BJ (cell line): Measurements from ENCODE around the gene TMEM52B. TPM values are rescaled to one million over a fixed set of nuclear protein-coding genes. Genes with fewer than 3 reads are reported as not detected.
"Not testable (repeated sequence)": the region's sequence is repeated elsewhere in the genome, so short reads cannot be mapped to it uniquely, and the experiment has no call there.

ENCODE experiments used
- CTCF ChIA-PET: fragments of 350-600 bp; formaldehyde crosslinking; extraction: SDS; loops from one replicate; lab custom pipeline; 2021; ENCODE audit warnings: antibody characterized with exemption, inconsistent platforms; lab: Yijun Ruan, JAX
- POLR2A ChIA-PET: fragments of 300-600 bp; sonication (Branson Sonifier 250); formaldehyde crosslinking; extraction: SDS; loops from one replicate; lab custom pipeline; 2021; ENCODE audit warnings: antibody characterized with exemption; lab: Charles Lee
- DNase-seq: peaks from one replicate; pipeline ENCODE4 v3.0.0-alpha.2; 2011; ENCODE audit warnings: low read depth
- H3K27me3 ChIP-seq: 2 replicates; pipeline ENCODE4 v1.6.0; 2011; ENCODE audit warnings: low read length; ENCODE audit not compliant: control insufficient read depth, insufficient read depth
- H3K36me3 ChIP-seq: 2 replicates; pipeline ENCODE4 v1.5.1; 2011; ENCODE audit warnings: low read length; ENCODE audit not compliant: control insufficient read depth, insufficient read depth
- H3K4me3 ChIP-seq: 2 replicates; pipeline ENCODE4 v1.5.1; 2011; ENCODE audit warnings: low read depth, mild to moderate bottlenecking, control low read depth, low read length
- polyA plus RNA-seq: library from polyadenylated mRNA; depleted of rRNA; stranded (reverse); fragments of >200 nt; gene quantifications from 2 replicates; pipeline ENCODE4 v1.2.3, GENCODE V29; 2011
- TF ChIP-seq, protein P1 (sequence below): IDR thresholded peaks from 2 replicates; pipeline ENCODE4 v1.5.1; 2011; ENCODE audit warnings: low read depth, mild to moderate bottlenecking, control low read depth, inconsistent platforms, low read length, moderate library complexity; ENCODE audit not compliant: insufficient read depth

The TMEM52B gene
- polyA plus RNA-seq, 1 experiment: 0.85 TPM

DNA sequence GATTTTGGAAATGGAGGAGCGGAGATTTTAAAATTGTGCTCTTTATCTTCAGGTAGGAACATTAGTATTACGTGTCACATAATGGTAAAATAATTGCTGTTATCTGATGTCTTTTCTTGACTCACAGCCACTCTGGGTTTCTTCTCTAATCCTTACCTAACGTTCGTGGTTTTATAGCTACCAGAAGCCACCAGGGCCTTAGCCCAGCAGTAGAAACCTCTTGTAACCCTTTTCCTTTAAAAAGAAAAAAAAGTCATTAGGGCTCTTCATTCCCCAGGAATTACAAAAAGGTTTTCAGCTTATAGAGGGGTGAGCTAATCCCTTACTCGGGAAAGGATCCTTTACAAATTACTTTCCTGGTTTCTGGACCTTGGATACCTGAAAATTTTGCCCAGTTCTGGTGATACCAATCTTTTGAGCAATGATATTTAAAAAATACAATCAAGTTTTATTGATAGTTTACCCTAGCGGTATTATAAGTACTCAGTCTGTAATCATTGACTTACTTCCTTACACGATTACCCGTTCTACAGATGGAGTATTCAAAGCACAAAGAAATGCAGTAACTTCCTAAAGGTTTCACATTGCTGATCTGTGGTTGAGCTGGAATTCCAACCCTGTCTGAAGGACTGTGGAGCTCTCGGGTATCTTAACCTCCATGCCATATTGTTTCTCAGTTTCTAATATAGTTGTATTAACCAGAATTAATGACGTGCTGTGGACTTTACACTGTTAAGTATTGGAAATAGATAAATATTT is 35.5 kb downstream of the TMEM52B start:
- DNase-seq: no peak
- ChIA-PET CTCF (interaction anchor here (0.6 to 3.0 kb wide), 8 partner anchors 9 to 359 kb away, joined by 3 to 17 read pairs (median 4); no protein-coding TSS in a partner anchor), POLR2A (no interaction called here)
- TF ChIP-seq, protein P1, sequence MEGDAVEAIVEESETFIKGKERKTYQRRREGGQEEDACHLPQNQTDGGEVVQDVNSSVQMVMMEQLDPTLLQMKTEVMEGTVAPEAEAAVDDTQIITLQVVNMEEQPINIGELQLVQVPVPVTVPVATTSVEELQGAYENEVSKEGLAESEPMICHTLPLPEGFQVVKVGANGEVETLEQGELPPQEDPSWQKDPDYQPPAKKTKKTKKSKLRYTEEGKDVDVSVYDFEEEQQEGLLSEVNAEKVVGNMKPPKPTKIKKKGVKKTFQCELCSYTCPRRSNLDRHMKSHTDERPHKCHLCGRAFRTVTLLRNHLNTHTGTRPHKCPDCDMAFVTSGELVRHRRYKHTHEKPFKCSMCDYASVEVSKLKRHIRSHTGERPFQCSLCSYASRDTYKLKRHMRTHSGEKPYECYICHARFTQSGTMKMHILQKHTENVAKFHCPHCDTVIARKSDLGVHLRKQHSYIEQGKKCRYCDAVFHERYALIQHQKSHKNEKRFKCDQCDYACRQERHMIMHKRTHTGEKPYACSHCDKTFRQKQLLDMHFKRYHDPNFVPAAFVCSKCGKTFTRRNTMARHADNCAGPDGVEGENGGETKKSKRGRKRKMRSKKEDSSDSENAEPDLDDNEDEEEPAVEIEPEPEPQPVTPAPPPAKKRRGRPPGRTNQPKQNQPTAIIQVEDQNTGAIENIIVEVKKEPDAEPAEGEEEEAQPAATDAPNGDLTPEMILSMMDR: no peak
- H3K4me3 ChIP-seq: peak overlapping the region; percentile 98
- no peaks in the 10 kb centered on the region for H3K27me3 ChIP-seq
- peaks cover 7% of the 10 kb centered on the region for H3K36me3 ChIP-seq

DNA sequence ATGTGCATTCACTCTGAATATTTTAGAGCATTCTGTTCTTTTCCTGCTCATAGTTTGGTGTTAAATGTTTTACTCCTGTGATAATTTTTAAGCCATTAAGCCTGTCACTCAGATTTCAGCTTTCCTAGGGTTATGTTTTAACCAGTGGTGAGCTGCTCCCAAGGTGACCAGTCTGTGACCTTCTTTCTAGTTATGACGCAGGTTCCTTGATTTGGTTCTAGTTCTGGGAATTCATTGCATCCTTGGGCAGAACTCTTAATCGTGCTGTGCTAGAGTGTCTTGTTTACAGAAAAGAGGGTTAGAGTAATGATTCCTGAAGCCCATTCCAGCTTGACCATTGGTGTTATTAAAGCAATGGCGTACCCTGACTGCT is 36.0 kb downstream of the TMEM52B start:
- Histone ChIP-seq H3K36me3 (peaks cover 10% of the 10 kb centered on the region), H3K4me3 (peak overlapping the region; percentile 98), H3K27me3 (no peaks in the 10 kb centered on the region)
- TF ChIP-seq, protein P1: no peak
- POLR2A ChIA-PET: no interaction called here
- CTCF ChIA-PET: interaction anchor here (1.2 to 3.0 kb wide), 4 partner anchors 8 to 62 kb away, joined by 4 to 17 read pairs (median 5); no protein-coding TSS in a partner anchor
- DNase-seq: no peak

DNA sequence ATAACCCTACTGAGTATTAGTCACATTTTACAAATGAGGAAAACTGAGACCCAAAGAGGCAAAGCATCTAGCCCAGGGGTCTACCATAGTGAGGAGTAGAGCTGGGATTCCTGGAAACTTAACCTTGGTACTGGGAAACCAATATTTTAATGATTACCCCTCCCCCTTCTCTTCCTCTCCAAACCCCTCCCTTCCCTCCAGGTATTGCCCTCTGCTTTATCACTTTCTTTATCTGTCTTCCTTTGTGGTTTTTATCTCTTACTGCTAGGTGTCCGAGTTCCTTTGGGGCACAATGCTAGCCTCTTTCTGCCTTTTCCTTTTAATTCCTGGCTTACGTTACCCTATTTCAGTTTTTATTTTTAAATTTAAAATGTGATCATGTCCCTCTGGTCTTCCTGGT is 36.6 kb downstream of the TMEM52B start:
- TF ChIP-seq, protein P1: no peak
- peak overlapping the region; percentile 98 for H3K4me3 ChIP-seq
- peaks cover 15% of the 10 kb centered on the region for H3K36me3 ChIP-seq
- POLR2A ChIA-PET: no interaction called here
- no peaks in the 10 kb centered on the region for H3K27me3 ChIP-seq
- CTCF ChIA-PET: interaction anchor here (1.8 to 3.0 kb wide), 2 partner anchors 21 to 62 kb away, joined by 4 to 17 read pairs; no protein-coding TSS in a partner anchor
- no peak for DNase-seq

DNA sequence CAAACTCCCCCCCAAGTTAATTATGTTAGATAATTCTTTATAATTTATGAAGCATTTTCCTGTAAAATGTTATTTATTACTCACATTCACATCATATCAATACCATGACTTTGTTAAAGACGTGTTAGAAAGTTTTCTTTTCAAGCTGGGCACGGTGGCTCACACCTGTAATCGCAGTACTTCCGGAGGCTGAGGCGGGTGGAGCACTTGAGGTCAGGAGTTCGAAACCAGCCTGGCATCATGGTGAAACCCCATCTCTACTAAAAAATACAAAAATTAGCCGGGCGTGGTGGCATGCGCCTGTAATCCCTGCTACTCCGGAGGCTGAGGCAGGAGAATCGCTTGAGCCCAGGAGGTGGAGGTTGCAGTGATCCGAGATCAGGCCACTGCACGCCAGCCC is 37.1 kb downstream of the TMEM52B start:
- H3K27me3 ChIP-seq, POLR2A ChIA-PET, H3K4me3 ChIP-seq, DNase-seq: not testable (repeated sequence)
- CTCF ChIA-PET: interaction anchor here (1.4 to 1.8 kb wide), 2 partner anchors 12 to 22 kb away, joined by 4 to 5 read pairs; no protein-coding TSS in a partner anchor
- peaks cover 18% of the 10 kb centered on the region for H3K36me3 ChIP-seq

DNA sequence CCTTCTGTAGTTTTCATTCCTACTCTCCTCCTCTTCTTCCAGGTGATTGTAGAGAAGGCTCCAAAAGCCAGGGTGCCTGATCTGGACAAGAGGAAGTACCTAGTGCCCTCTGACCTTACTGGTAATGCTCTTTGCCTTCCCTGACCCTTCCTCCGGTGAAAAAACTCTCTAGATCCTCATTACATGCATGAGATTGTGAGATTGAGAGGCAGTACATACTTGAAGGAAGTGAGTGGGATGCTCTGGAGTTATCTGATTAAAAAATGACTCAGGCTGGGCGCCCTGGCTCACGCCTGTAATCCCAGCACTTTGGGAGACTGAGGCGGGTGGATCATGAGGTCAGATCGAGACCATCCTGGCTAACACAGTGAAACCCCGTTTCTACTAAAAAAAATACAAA is 39.2 kb downstream of the TMEM52B start:
- TF ChIP-seq, protein P1: no peak
- POLR2A ChIA-PET: interaction anchor here (0.6 kb wide), 1 partner anchor 432 kb away, joined by 3 read pairs; no protein-coding TSS in a partner anchor

More for the DNA sequence above, 39.2 kb downstream of the TMEM52B start:
- CTCF ChIA-PET: no interaction called here
- Histone ChIP-seq H3K36me3 (peaks cover 30% of the 10 kb centered on the region), H3K4me3 (no peak overlapping the region), H3K27me3 (no peaks in the 10 kb centered on the region)
- DNase-seq: no peak
